Amniotic epithelial cell (primary cell): Measurements from ENCODE around the gene CCDC97.
A peak's percentile ranks its signal among the peaks of the same experiment; 100 is the strongest.

Source experiments
- DNase-seq: peaks from one replicate; pipeline ENCODE4 v3.0.0-alpha.2; 2010; ENCODE audit warnings: low read depth

CCDC97 gene

DNA sequence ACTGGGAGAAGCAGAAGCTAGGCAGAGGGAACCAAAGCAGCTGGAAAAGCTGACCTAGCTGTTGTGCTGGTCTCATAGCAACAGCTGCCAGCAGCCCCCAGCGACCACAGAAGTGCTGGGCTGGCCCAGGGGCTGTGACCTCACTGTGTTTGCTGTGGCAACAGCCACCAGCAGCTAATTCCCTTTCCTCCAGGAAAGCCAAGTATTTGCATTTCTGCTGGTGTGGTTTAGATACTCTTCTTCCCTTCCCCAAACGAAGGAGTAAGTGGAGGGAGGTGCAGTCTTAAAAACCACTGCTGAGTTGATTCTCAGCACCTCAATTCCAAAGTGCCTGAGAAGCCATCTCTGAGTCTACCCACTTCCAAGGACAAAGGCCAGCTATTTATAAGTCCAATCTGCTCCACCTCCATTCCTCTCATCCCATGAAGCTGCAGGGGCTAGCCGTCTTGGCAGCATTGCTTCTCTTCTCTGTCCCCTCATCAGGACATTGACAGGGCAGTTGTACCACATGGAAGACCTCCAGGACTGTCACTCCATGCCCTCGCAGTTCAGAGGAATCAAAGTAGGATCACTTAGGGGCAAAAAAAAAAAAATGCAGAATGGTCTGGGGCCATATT lies 11.5 kb upstream of the CCDC97 start:
- peak; percentile 69 for DNase-seq

DNA sequence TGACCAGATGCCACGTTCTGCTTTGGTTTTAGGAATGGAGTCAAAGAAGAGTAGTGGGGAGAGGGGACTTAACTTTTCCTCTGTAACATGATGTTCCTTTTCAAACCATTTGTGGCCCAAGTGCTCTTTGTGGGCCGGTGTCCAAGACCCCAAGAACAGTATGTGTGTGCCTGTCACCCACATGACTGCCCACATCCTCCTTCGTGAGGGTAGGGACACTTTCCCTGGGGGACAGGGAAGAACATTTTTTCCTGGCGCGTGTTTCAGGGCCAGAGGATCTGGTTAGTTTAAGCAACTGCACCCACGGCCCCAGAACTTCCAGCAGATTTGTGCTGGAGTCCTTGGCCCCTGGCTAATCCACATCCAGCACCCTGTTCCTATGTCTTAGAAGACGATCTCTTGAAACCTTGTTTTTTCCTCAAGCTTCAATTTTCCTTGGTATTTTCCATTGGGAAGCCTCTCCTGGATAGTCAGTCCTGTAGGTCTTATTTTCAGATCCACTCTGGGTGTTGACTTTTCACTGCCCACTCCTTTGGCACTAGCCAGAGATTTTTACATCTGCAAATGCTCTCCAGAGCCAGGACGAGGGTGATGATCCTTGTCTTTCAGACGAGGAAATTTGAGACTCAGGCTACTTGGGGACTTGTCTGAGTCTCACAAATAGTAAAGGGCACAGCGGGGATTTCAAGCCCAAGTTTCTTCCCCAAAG lies 10.8 kb upstream of the CCDC97 start:
- DNase-seq, result no peak

DNA sequence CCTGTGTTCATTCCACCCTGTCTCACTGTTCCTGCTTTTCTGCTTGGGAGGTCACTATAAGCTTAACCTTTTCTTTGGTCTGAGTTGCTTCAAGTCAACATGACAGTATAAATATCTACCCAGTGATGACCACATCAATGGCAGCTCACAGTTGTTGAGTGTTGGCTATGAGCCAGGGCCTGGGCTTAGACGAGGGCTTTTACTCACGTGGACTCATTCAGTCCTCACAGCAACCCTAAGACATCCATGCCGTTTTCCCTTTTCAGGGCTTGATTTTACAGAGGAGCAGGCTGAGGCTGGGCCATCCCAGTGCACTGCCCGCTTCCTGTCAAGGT lies 10.2 kb upstream of the CCDC97 start:
- DNase-seq, result peak; percentile 91

DNA sequence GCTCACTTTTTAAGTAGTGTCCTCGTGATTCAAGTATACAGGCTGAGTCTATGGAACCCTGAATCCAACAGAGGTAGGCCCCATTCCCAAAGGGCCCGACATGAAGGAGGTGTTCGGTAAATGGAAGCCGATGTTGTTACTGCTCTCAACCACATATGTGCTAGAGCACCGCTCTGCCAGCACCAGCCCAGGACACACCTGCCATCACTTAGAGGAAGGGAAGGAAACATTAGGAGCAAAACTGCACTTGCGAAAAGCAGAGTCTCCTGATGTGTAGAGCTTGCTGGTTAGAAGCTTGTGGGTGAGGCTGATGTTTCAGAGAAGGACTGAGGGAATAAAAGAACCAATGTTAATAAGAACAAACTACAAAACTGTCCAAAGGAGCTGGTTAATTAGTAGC lies 9.4 kb upstream of the CCDC97 start:
- DNase-seq, result no peak

DNA sequence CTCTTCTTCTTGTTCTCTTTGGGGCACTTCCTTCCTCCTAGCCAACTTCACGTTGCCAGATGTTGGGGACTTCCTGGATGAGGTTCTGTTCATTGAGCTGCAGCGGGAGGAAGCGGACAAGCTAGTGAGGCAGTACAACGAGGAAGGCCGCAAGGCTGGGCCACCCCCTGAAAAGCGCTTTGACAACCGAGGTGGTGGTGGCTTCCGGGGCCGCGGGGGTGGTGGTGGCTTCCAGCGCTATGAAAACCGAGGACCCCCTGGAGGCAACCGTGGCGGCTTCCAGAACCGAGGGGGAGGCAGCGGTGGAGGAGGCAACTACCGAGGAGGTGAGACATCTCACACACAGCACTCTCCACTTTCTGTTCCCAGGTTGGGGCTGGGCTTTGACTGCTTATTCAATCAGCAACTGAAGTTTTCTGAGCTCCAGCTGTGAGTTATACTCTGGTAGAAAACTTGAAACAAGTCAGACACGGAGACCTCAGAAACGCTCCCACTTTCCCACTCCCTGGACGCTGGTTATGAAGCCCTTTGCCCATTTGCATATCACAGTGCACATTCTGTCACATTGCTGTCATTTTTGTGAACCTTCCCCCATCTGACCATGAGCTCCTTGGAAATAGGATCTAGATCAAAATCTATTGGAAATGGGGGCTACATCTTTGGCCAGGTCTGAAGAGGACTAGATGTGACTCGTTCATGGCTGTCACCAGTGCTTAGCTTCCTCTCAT lies 7.2 kb upstream of the CCDC97 start:
- DNase-seq, result no peak

DNA sequence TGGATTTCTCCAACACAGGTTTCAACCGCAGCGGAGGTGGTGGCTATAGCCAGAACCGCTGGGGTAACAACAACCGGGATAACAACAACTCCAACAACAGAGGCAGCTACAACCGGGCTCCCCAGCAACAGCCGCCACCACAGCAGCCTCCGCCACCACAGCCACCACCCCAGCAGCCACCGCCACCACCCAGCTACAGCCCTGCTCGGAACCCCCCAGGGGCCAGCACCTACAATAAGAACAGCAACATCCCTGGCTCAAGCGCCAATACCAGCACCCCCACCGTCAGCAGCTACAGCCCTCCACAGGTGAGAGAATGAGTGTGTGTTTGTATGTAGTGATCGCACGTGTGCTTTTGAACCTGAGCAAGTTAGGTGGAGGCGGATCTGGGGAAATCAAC lies 6.0 kb upstream of the CCDC97 start:
- no peak for DNase-seq

DNA sequence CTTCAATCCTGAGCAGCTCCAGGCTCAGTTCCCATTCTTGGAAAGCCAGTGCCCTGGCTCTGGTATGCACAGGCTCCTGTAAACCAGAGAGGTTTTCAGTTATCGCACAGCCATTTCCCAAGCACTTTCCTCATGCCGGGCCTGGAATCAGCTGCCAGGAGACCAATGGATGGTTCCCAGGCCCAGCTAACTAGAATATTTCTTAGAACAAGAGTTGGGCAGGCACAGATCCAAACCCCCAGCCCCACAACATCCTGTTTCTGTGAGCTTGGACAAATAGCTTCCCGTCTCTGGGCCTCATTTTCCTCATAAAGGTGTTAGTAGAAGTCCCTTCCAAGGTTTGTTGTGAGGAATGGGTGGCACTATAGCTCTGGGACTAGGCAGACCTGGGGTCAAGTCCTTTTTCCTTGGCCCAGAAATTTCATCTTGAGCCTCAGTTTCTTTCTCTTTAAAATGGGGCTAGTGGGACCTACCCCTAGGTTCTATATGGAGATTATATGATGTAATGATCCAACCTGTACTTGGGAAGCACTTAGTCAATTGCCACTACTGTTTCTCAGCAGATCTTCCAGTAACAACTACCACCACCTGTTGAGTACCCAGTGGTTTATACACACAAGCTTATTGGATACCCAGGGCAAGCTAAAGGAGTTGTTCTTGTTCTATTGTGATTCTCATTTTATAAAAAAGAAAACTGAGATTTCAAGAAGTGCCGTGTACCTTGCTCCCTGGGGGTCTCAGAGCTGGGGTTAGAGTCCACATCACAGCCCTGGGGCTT lies 5.1 kb upstream of the CCDC97 start:
- DNase-seq, result no peak

DNA sequence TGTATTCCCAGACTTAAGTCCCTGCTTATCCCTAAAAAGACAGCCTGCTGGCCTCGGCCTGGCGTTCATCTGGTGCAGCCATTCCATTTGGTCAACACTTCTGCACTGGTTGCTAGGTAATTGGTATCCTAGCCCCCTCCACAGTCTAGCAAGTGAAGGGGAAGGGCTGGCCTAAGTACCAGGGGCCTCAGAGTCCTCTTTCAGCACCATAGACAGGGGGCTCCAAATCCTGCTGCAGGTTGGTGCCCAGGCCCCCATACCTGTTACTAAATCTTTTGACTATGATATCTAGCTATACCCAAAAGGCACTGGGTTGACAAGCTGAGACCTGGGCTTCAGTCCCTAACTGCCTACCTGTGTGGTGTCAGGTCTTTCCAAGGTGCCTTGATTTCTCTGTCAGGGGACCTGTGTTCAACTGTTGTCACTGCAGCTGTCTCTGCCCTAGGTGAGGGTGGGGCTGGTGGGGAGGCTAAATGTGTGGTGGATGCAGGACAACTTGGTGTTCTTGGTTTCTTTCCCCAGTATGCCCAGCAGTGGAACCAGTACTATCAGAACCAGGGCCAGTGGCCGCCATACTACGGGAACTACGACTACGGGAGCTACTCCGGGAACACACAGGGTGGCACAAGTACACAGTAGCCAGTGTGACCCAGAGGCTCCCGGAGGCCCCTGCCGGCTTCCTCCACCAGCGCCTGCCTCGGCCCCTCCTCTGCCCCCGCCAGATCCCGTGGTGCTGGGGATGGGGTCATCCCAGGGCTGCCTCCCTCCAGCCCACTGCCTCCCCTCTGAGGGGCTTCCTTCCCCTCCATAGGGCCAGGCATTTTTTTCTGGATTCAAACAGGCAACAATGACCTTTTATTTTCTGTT lies 3.8 kb upstream of the CCDC97 start:
- no peak for DNase-seq

DNA sequence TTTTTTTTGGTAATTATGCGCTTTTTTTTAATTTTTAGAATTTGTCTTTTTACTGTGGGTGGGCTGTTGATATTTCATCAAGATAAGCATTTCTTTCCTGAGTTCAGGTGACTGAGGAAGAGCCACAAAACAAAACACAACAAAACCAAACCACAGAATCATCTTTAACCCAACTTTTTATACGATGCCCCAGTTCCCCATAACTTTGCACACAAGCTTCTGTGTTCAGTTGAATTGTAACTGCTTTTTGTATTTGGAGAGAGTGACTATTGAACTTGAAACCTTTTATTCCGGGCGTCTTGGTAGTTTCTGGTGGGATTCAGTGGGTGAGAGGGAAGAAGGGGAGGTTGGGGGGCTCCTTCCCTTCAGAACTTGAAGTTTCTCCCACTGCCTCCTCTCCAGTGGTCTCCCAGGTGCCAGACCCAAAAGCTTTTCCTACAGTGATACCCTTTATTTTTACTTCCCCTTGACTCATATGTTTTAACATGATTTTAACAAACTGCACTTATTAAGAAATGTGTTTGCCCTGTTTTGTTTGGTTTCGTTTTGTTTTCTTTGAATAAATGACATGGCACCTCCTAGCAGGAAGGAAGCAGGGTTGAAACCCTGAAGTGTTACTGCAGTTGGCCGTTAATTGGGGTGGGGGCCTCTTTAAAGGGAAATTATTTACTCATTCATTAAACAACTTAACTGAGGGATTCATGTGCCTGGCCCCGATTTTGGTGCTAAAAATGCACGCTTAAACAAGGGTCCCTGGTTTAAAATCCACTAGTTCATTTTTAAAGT lies 2.7 kb upstream of the CCDC97 start:
- no peak for DNase-seq

DNA sequence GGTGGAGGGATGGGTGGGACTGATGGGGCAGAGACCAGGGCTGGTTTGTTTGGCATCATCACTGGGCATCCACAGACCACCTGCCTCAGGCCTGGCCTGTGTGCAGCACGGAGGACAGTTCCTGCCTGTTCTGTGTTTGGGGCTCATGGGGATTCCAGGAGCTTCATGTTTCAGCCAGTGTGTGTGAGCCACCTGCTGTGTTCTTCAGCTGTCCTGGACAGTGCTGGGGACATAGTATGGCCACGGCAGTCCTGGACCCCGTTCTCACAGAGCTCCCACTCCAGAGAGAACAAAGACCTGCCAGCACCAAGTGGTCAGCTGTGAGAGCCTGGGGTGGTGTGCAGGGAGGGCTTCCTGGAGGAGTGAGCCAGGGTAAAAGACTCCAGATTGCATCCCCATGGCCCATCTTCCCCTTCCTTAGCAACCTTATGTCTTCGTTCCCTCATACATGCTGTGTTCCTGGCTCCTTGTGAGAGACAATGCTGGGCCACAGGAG lies 2.0 kb upstream of the CCDC97 start:
- no peak for DNase-seq

DNA sequence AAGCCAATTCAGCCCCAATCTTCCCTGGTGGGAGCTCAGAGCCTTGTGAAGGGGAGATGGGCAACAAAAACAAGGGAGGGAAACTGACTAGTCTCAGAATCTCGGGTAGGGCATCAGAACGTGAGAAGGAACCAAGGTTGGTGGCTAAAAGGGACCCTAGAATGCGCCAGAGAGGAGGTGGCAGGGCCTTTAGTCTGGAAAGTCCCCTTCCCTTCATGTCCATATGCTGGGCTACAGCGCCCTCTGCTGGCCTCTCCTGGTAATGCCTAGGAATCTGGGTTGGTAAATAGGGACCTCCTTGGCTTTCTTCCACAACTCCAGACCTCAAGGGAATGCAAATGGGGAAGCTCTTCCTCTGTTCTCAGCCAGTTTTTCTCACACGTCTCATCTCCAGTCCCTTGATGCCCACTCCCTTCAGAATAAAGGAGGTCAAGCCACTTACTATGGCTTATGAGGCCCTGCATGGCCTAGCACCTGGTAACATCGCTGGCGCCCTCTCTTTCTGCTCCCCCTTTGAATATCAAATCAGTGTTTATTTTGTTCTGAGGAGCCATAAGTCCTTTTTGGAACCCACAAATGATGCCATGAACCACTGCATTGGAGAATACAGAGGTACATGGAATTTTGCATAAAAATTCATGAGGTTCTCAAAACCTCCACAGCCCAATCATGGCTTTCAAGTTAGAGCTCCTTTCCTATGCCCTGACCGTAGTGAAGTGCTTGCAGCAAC lies 1.4 kb upstream of the CCDC97 start:
- peak; percentile 82 for DNase-seq

DNA sequence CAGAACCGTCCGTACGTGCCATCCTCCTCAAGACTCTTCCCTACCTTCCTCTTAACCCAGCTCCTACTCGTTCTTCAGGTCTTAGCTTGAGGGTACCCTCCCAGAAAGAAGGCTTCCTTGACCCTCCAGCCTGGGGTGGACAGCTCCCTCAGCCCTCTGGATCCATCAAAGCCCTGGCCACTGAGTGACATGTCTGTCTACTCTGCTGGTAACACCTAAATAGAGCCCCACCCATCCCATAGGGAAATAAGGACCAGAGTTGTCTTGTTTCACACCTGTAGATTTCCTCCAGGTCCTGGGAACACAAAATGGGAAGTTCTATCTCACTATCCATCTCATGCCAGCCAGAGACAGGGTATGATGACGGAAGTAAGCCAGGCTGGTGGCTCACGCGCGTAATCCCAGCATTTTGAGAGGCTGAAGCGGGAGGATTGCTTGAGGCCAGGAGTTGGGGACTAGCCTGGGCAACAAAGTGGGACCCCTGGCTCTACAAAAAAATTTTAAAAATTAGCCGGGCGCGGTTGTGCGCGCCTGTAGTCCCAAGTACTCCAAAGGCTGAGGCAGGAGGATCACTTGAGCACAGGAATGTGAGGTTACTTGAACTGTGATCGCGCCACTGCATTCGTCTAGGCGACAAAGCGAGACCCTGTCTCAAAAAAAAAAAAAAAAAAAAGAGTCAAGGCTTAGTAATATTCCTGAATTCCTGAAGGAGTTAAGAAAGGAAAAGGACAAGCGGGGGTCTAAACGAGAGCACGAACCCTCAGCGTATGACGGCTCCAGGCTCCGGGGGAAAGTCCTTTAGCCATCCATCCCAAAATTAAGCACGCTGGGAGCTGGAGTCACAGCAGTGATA lies 566 bp upstream of the CCDC97 start:
- DNase-seq, result no peak

DNA sequence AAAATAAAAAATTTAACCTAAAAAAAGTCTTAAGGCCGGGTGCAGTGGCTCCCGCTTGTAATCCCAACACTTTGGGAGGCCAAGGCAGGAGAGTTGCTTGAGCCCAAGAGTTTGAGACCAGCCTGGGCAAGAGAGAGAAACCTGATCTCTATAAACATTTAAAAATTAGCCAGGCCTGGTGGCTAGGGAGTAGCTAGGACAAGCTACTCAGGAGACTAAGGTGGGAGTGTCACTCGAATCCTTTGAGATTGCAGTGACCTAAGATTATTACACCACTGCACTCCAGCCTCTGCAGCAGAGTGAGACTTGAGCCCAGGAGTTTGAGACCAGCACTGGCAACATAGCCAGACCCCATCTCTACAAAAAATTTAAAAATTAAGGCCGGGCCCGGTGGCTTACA lies 1.1 kb downstream of the CCDC97 start:
- no peak for DNase-seq

DNA sequence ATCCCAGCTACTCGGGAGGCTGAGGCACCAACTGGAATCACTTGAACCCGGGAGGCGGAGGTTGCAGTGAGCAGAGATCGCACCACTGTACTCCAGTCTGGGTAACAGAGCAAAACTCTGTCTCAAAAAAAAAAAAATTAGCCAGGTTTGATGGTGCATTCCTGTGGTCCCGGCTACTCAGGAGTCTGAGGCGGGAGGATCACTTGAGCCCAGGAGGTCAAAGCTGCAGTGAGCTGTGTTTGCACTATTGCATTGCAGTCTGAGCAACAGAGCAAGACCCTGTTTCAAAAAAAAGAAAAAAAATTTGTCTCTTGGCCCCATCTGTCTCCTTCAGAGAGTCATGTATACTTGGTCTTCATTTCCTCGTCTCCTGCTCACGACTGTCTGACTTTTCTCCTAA lies 1.6 kb downstream of the CCDC97 start:
- no peak for DNase-seq

DNA sequence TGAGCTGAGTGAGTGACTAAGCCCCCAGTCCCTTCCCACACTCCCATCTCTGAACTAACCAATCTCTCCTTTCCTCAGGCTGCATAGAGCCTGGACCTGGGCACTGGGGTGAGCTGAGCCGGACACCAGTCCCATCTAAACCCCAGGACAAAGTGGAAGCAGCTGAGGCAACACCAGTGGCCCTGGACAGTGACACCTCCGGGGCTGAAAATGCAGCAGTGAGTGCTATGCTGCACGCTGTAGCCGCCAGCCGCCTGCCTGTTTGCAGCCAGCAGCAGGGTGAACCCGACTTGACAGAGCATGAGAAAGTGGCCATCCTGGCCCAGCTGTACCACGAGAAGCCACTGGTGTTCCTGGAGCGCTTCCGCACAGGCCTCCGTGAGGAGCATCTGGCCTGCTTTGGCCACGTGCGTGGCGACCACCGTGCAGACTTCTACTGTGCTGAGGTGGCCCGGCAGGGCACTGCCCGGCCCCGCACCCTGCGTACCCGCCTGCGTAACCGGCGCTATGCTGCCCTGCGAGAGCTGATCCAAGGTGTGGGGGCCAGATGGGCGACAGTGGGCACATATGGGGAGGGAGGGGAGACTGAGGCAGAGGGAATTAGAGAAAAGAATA lies 6.4 kb downstream of the CCDC97 start:
- no peak for DNase-seq

DNA sequence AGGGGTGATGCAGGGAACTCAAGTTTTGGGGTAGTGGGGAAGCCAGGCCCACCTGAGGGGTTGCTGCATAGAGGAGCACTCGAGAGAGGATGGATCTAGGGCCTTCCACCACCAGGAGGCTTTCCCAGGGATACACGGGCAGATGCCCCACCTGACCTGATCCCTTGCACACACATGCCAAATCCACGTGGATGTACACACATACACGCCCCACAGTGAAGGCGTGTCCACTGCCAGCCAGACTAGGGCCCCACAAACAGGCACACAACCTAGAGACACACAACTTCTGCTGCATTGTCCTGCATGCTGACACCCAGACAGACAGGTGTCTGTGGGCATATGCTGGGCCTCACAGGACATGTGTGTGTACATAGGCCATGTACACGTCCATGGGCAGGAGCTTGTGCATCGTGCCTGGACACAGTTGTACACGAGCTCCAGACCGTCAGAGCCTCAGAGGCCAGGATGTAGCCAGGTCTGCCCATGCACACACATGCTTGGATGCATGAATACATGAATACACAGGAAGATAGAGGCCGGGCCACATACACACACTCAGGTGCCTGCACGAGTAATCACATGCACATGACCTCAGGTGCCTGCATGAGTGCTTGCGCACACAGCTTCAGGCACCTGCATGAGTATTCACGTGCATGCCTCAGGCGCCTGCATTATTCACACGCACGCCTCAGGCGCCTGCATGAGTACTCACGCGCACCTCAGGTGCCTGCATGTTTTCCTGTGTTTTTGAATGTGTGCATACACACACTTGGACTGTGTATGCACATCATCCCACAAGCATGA lies 8.9 kb downstream of the CCDC97 start:
- DNase-seq, result no peak

DNA sequence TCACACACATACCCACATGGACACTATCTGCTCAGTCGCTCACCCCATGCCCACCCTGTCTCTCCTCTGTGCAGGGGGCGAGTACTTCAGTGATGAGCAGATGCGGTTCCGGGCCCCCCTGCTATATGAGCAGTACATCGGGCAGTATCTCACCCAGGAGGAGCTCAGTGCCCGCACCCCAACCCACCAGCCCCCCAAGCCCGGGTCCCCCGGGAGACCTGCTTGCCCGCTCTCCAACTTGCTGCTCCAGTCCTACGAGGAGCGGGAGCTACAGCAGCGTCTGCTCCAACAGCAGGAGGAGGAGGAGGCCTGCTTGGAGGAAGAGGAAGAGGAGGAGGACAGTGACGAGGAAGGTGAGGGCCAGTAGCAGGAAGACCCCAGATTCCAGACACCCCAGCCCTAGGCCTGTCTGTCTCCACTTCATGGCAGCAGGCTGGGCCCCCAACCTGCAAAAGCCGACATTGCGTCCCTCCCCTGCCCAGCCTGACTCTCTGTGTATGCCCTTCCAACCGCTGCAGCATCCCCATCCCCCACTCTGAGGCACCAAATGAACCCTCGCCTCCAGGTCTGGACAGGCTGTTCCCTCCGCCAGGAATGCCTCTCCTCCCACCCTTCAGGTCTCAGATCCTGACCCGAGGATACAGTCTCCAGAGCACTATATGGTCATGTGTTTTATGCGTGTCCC lies 9.7 kb downstream of the CCDC97 start:
- peak; percentile 38 for DNase-seq
